ENCODE data around the gene SMARCA2.

GRCh38 chr9:2014696-2015580 lies at the start of gene SMARCA2:
- TF ChIP-seq POLR2A (IDR thresholded peaks at IDR 0.05; ENCODE audit: low read depth, low read length) (peak; percentile 98), TAF1 (IDR thresholded peaks at IDR 0.05; ENCODE audit: low read depth, low read length) (peak; percentile 91)

All from GM12891 (cell line).